SKM-1 (cell line): Measurements from ENCODE around the gene DSE.
"Not testable (repeated sequence)": the region's sequence is repeated elsewhere in the genome, so short reads cannot be mapped to it uniquely, and the experiment has no call there.

ENCODE experiments used
- DNase-seq: peaks from one replicate; lab custom pipeline; 2025; ENCODE audit not compliant: unreplicated experiment; lab: John Stamatoyannopoulos, UW

The DSE gene

GRCh38 chr6:116370760-116371119, at the start of gene DSE:
Gene DSE (plus strand): TSS chr6:116370947. CDS start chr6:116399251, 28,304 bp downstream.
- no peak for DNase-seq

- not testable (repeated sequence) for DNase-seq
Measured at GRCh38 chr6:116321933-116322332, 48.8 kb upstream of the DSE start.

- DNase-seq, result no peak
Measured at GRCh38 chr6:116323863-116324262, 46.9 kb upstream of the DSE start.

GRCh38 chr6:116325634-116326132, 45.1 kb upstream of the DSE start:
- not testable (repeated sequence) for DNase-seq

GRCh38 chr6:116326181-116326671, 44.5 kb upstream of the DSE start:
- no peak for DNase-seq

GRCh38 chr6:116326996-116327395, 43.8 kb upstream of the DSE start:
- DNase-seq, result no peak

GRCh38 chr6:116327803-116328527, 42.8 kb upstream of the DSE start:
- no peak for DNase-seq

GRCh38 chr6:116328528-116328903, 42.2 kb upstream of the DSE start:
- no peak for DNase-seq

- no peak for DNase-seq
Measured at GRCh38 chr6:116329156-116329555, 41.6 kb upstream of the DSE start.

GRCh38 chr6:116330511-116330910, 40.2 kb upstream of the DSE start:
- DNase-seq, result no peak

- no peak for DNase-seq
Measured at GRCh38 chr6:116332096-116332495, 38.7 kb upstream of the DSE start.

GRCh38 chr6:116334638-116335409, 35.9 kb upstream of the DSE start:
- DNase-seq, result not testable (repeated sequence)

- DNase-seq, result no peak
Measured at GRCh38 chr6:116335612-116336215, 35.0 kb upstream of the DSE start.

GRCh38 chr6:116338943-116339342, 31.8 kb upstream of the DSE start:
- DNase-seq, result no peak

GRCh38 chr6:116340625-116341024, 30.1 kb upstream of the DSE start:
- not testable (repeated sequence) for DNase-seq

- DNase-seq, result no peak
Measured at GRCh38 chr6:116349216-116349615, 21.5 kb upstream of the DSE start.

- DNase-seq, result no peak
Measured at GRCh38 chr6:116351101-116351500, 19.6 kb upstream of the DSE start.

- no peak for DNase-seq
Measured at GRCh38 chr6:116352515-116353471, 18.0 kb upstream of the DSE start.

GRCh38 chr6:116354236-116354635, 16.5 kb upstream of the DSE start:
- no peak for DNase-seq

GRCh38 chr6:116355796-116356195, 15.0 kb upstream of the DSE start:
- no peak for DNase-seq

GRCh38 chr6:116359131-116359530, 11.6 kb upstream of the DSE start:
- DNase-seq, result no peak
